CD14-positive monocyte (primary cell): ENCODE results near the gene GALNT18. TPM values are rescaled to one million over a fixed set of nuclear protein-coding genes. Genes with fewer than 3 reads are reported as not detected.

Experiments
- DNase-seq, 3 donors: peaks; one replicate each; pipeline ENCODE4 v3.0.0-alpha.2; 2011 to 2022
- H2AFZ ChIP-seq: 2 replicates; pipeline ENCODE4 v1.6.0; 2012; ENCODE audit warnings: mild to moderate bottlenecking, low read depth, low read length, inconsistent platforms; ENCODE audit not compliant: insufficient read depth, poor library complexity, severe bottlenecking
- H3K27ac ChIP-seq, 2 donors: 1 replicate in 1 of 2; 2 replicates in 1 of 2; pipeline ENCODE4 v1.5.1; 2012 to 2013; ENCODE audit warnings: low read length in 2 of 2, control low read depth in 1 of 2, inconsistent platforms in 1 of 2, low read depth in 1 of 2, mild to moderate bottlenecking in 1 of 2
- H3K27me3 ChIP-seq, 2 donors: one replicate each; pipeline versions ENCODE4 v1.6.0 to v1.6.1; 2011 to 2013; ENCODE audit warnings: low read length in 2 of 2; ENCODE audit not compliant: control insufficient read depth in 2 of 2, insufficient read depth in 2 of 2
- H3K36me3 ChIP-seq, 2 donors: replicated peaks in 1 of 2; 1 replicate in 1 of 2; 2 replicates in 1 of 2; pipeline versions ENCODE4 v1.5.1 to v1.6.1; 2012 to 2013; ENCODE audit warnings: low read length in 2 of 2, control low read depth in 1 of 2, inconsistent platforms in 1 of 2, mild to moderate bottlenecking in 1 of 2; ENCODE audit not compliant: insufficient read depth in 2 of 2, control insufficient read depth in 1 of 2
- H3K4me1 ChIP-seq, 2 donors: 1 replicate in 1 of 2; 2 replicates in 1 of 2; pipeline versions ENCODE4 v1.5.1 to v1.6.1; 2012 to 2013; ENCODE audit warnings: low read length in 2 of 2, control low read depth in 1 of 2, inconsistent platforms in 1 of 2, mild to moderate bottlenecking in 1 of 2, moderate library complexity in 1 of 2; ENCODE audit not compliant: insufficient read depth in 2 of 2, control insufficient read depth in 1 of 2
- H3K4me2 ChIP-seq: replicated peaks from 2 replicates; pipeline ENCODE3; 2012; ENCODE audit warnings: low read length, moderate library complexity, mild to moderate bottlenecking; ENCODE audit not compliant: poor library complexity, severe bottlenecking; ENCODE audit errors: extremely low read depth
- H3K4me3 ChIP-seq, 3 experiments: fragments of 200-600 bp in 1 of 3; sonication (generic) in 1 of 3; replicated peaks in 1 of 3; 1 replicate in 2 of 3; 2 replicates in 1 of 3; pipeline ENCODE4 v1.5.1; 2011 to 2013; ENCODE audit warnings: low read length in 3 of 3, mild to moderate bottlenecking in 3 of 3, control low read depth in 2 of 3, low read depth in 2 of 3, inconsistent platforms in 1 of 3, moderate library complexity in 1 of 3
- H3K79me2 ChIP-seq: 2 replicates; pipeline ENCODE4 v1.6.0; 2012; ENCODE audit warnings: mild to moderate bottlenecking, control low read depth, inconsistent platforms, low read length, moderate library complexity; ENCODE audit not compliant: insufficient read depth
- H3K9ac ChIP-seq: 2 replicates; pipeline ENCODE4 v1.6.0; 2017; ENCODE audit warnings: low read length, mild to moderate bottlenecking; ENCODE audit not compliant: insufficient read depth, poor library complexity, severe bottlenecking
- H3K9me3 ChIP-seq, 2 donors: replicated peaks in 1 of 2; 1 replicate in 1 of 2; 2 replicates in 1 of 2; pipeline versions ENCODE4 v1.5.1 to v1.6.1; 2012 to 2013; ENCODE audit warnings: low read length in 2 of 2, control low read depth in 1 of 2; ENCODE audit not compliant: control insufficient read depth in 1 of 2, insufficient read depth in 1 of 2
- H4K20me1 ChIP-seq: 2 replicates; pipeline ENCODE4 v1.6.0; 2012; ENCODE audit warnings: mild to moderate bottlenecking, low read length, control low read depth, moderate library complexity; ENCODE audit not compliant: insufficient read depth
- H3K27ac Mint-ChIP-seq, 7 donors: one replicate each; pipeline ENCODE4 v1.8.0; 2020; ENCODE audit warnings: mild to moderate bottlenecking in 7 of 7, mixed read lengths in 7 of 7, moderate library complexity in 6 of 7, inconsistent platforms in 2 of 7
- H3K27me3 Mint-ChIP-seq, 3 donors: one replicate each; pipeline ENCODE4 v1.8.0; 2021 to 2022; ENCODE audit warnings: low read depth in 3 of 3, mild to moderate bottlenecking in 3 of 3, mixed read lengths in 3 of 3, moderate library complexity in 3 of 3, inconsistent platforms in 1 of 3
- H3K36me3 Mint-ChIP-seq, 2 donors: one replicate each; pipeline ENCODE4 v1.8.0; 2020; ENCODE audit warnings: mixed read lengths in 2 of 2, inconsistent platforms in 1 of 2, mild to moderate bottlenecking in 1 of 2
- H3K4me1 Mint-ChIP-seq: one replicate; pipeline ENCODE4 v1.8.0; 2020; ENCODE audit warnings: mild to moderate bottlenecking, mixed read lengths
- H3K4me3 Mint-ChIP-seq, 2 donors: one replicate each; pipeline ENCODE4 v1.8.0; 2020; ENCODE audit warnings: mild to moderate bottlenecking in 2 of 2, mixed read lengths in 2 of 2, moderate library complexity in 1 of 2
- H3K9me3 Mint-ChIP-seq, 7 donors: one replicate each; pipeline ENCODE4 v1.8.0; 2020 to 2022; ENCODE audit warnings: mixed read lengths in 7 of 7, mild to moderate bottlenecking in 6 of 7, moderate library complexity in 6 of 7, inconsistent platforms in 2 of 7
- CTCF ChIP-seq: fragments of 200-600 bp; IDR thresholded peaks from one replicate; pipeline ENCODE4 v1.8.0; 2022; ENCODE audit warnings: antibody characterized with exemption, mild to moderate bottlenecking
- WGBS: methylation state at CpG from one replicate; pipeline ENCODE4 v1.1.5; 2013; ENCODE audit warnings: missing lambda C conversion rate; ENCODE audit not compliant: insufficient coverage; 5-methylcytosine and 5-hydroxymethylcytosine counted together
- intact Hi-C, 2 donors: fragments of 100-400 bp; cut with micrococcal nuclease; formaldehyde crosslinking; loops; one replicate each; pipeline versions ENCODE4 v1.15.0 to v1.15.1; 2023
- polyA plus RNA-seq, 3 donors: library from polyadenylated mRNA; depleted of rRNA in 1 of 3; unstranded in 2 of 3; stranded (reverse) in 1 of 3; fragments of 300-500 nt in 2 of 3; fragments of >200 nt in 1 of 3; fragmentation: Illumina TruSeq in 2 of 3; gene quantifications; 1 replicate in 2 of 3; 2 replicates in 1 of 3; pipeline ENCODE4 v1.2.3, GENCODE V29; 2012 to 2021

The GALNT18 gene
- polyA plus RNA-seq, 3 donors = not detected

GRCh38 chr11:11587122-11587521 lies 34.7 kb downstream of the GALNT18 start:
- Mint-ChIP-seq H3K27me3 (peaks cover 3 to 6% (median 5%) of the 10 kb centered on the region in 3 donors), H3K27ac (no peak overlapping the region), H3K9me3 (no peaks in the 10 kb centered on the region), H3K4me3 (no peak overlapping the region), H3K4me1 (no peaks in the 10 kb centered on the region), H3K36me3 (no peaks in the 10 kb centered on the region)
- intact Hi-C loops = no loop called here
- Histone ChIP-seq H3K27ac (no peak overlapping the region), H3K4me2 (no peak overlapping the region), H4K20me1 (no peaks in the 10 kb centered on the region), H3K79me2 (no peaks in the 10 kb centered on the region), H3K9me3 (no peaks in the 10 kb centered on the region), H3K27me3 (peaks cover 0 to 3% of the 10 kb centered on the region in 2 donors), H3K4me3 (no peak overlapping the region), H3K36me3 (no peaks in the 10 kb centered on the region), H2AFZ (no peak overlapping the region), H3K9ac (no peak overlapping the region), H3K4me1 (no peaks in the 10 kb centered on the region)
- no peak for TF ChIP-seq CTCF
- DNase-seq = no peak
- WGBS = 83% methylated on average over 3 of the region's 4 CpGs

- H3K79me2 ChIP-seq = no peaks in the 10 kb centered on the region
- TF ChIP-seq CTCF = no peak
- H3K9ac ChIP-seq = no peak overlapping the region
- no peak overlapping the region for H3K27ac ChIP-seq
- WGBS = no CpG with 5 or more reads among the region's 7 CpGs
- peaks cover 3 to 9% (median 8%) of the 10 kb centered on the region in 3 donors for H3K27me3 Mint-ChIP-seq
- no peak overlapping the region for H3K4me3 Mint-ChIP-seq
- no peaks in the 10 kb centered on the region for H3K4me1 Mint-ChIP-seq
- no peak overlapping the region for H2AFZ ChIP-seq
- H4K20me1 ChIP-seq = no peaks in the 10 kb centered on the region
- H3K4me2 ChIP-seq = no peak overlapping the region
- no peak for DNase-seq
- H3K9me3 Mint-ChIP-seq = no peaks in the 10 kb centered on the region
- H3K36me3 Mint-ChIP-seq = no peaks in the 10 kb centered on the region
- intact Hi-C loops = no loop called here
- no peaks in the 10 kb centered on the region for H3K36me3 ChIP-seq
- H3K4me3 ChIP-seq = no peak overlapping the region
- H3K27me3 ChIP-seq = peaks cover 0 to 3% of the 10 kb centered on the region in 2 donors
- H3K9me3 ChIP-seq = no peaks in the 10 kb centered on the region
- no peak overlapping the region for H3K27ac Mint-ChIP-seq
- no peaks in the 10 kb centered on the region for H3K4me1 ChIP-seq
Observed at GRCh38 chr11:11586465-11586864, 35.3 kb downstream of the GALNT18 start.
